HUES6 (cell line): ENCODE measurements around the gene LBHD2.

Experiments
- H3K27ac ChIP-seq: 2 replicates; pipeline ENCODE4 v1.7.0; 2013; ENCODE audit warnings: low read depth, mild to moderate bottlenecking, low read length, inconsistent platforms
- H3K27me3 ChIP-seq: 2 replicates; pipeline ENCODE4 v1.6.1; 2013; ENCODE audit warnings: low read length; ENCODE audit not compliant: control insufficient read depth, insufficient read depth
- H3K36me3 ChIP-seq: 2 replicates; pipeline ENCODE4 v1.6.1; 2013; ENCODE audit warnings: low read length; ENCODE audit not compliant: control insufficient read depth, insufficient read depth
- H3K4me1 ChIP-seq: 2 replicates; pipeline ENCODE4 v1.6.1; 2013; ENCODE audit warnings: low read length; ENCODE audit not compliant: control insufficient read depth, insufficient read depth
- H3K4me3 ChIP-seq: 2 replicates; pipeline ENCODE4 v1.5.1; 2013; ENCODE audit warnings: low read depth, low read length
- H3K9ac ChIP-seq: one replicate; pipeline ENCODE4 v1.6.1; 2013; ENCODE audit warnings: mild to moderate bottlenecking, low read length
- H3K9me3 ChIP-seq: 2 replicates; pipeline ENCODE4 v1.6.1; 2013; ENCODE audit warnings: low read depth, low read length; ENCODE audit not compliant: control insufficient read depth, insufficient read depth

Gene LBHD2

GRCh38 chr14:103057372-103058163 is 26.4 kb upstream of the LBHD2 start, which contains the start of gene CDC42BPB:
Gene CDC42BPB, minus strand, starts transcription at chr14:103057549. Its CDS starts 376 bp downstream, at chr14:103057173.
- H3K27ac ChIP-seq = no peak within 1 kb of the TSS; the same call in 1 of the 2 replicates
- peak within 1 kb of the TSS; percentile 97 for H3K9ac ChIP-seq
- no peaks in the 10 kb centered on the region for H3K36me3 ChIP-seq
- H3K4me1 ChIP-seq = peaks cover 12% of the 10 kb centered on the region
- H3K9me3 ChIP-seq = no peaks in the 10 kb centered on the region
- H3K27me3 ChIP-seq = no peaks in the 10 kb centered on the region
- peak within 1 kb of the TSS; percentile 99 for H3K4me3 ChIP-seq

DNA sequence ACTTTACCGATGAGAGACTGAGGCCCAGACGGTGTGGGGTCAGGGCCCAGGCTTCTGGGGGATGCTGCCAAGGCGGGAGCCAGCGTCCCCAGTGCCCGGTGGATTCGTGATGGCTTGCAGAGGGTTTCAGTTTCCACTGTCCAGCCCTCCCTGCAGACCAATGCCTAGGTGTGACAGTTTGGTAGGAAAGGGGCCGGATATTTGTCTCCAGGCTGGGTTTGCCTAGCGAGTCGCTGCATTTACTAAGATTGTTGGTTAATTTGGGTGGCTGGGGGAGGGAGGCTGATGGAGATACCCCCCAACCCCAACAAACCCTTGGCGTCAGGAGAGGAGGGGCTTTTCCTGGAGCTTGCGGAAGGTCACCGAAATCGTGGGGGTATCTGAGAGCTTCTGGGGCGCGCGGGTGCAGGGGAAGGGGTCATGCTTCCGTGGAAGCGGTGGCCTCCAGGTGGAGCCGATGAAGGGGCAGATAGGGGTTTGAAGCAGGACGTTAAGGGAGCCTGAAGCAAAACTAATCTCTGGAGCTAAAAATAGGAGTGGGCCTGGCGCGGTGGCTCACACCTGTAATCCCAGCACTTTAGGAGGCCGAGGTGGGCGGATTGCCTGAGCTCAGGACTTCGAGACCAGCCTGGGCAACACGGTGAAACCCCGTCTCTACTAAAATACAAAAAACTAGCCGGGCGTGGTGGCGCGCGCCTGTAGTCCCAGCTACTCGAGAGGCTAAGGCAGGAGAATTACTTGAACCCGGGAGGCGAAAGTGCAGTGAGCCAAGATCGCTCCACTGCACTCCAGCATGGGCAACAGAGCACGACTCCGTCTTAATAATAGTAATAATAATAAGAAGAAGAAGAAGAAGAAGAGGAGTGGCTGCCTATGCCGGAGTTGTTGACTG is 25.6 kb upstream of the LBHD2 start:
- H3K4me1 ChIP-seq = peaks cover 12% of the 10 kb centered on the region
- peak overlapping the region; percentile 99 for H3K4me3 ChIP-seq
- H3K9me3 ChIP-seq = no peaks in the 10 kb centered on the region
- H3K36me3 ChIP-seq = no peaks in the 10 kb centered on the region
- no peaks in the 10 kb centered on the region for H3K27me3 ChIP-seq
- peak overlapping the region; percentile 82 for H3K9ac ChIP-seq
- H3K27ac ChIP-seq = no peak overlapping the region; the same call in 1 of the 2 replicates

- no peak overlapping the region for H3K4me3 ChIP-seq
- H3K27ac ChIP-seq = no peak overlapping the region
- H3K9ac ChIP-seq = no peak overlapping the region
These were observed 24.5 kb upstream of the LBHD2 start for GRCh38 chr14:103059556-103059955.

DNA sequence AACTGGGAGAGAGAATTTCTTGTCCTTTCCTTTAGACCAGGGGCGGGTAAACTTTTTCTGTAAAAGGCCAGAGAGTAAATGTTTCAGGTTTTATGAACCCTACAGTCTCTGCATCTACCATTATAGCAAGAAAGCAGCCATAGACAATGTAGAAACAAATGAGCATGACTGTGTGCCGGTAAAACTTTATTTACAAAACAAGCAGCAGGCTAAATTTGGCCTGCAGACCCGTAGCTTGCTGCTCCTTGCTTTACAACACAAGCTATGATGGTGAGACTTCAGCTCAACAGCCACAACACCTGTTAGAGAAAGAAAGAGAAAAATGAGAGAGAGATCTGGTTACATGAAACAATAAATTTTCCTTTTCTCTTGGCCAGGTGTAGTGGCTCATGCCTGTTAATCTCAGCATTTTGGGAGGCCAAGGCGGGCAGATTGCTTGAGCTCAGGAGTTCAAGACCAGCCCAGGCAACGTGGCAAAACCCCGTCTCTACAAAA is 22.5 kb upstream of the LBHD2 start:
- H3K4me1 ChIP-seq = 0 out of 2 replicates have a peak, but pooled peaks cover 3% of the 10 kb centered on the region
- H3K27ac ChIP-seq = no peak overlapping the region
- no peaks in the 10 kb centered on the region for H3K36me3 ChIP-seq
- H3K9ac ChIP-seq = no peak overlapping the region
- no peaks in the 10 kb centered on the region for H3K9me3 ChIP-seq
- H3K27me3 ChIP-seq = no peaks in the 10 kb centered on the region
- H3K4me3 ChIP-seq = no peak overlapping the region

More at GRCh38 chr14:103059556-103059955, 24.5 kb upstream of the LBHD2 start:
- no peaks in the 10 kb centered on the region for H3K9me3 ChIP-seq
- H3K36me3 ChIP-seq = no peaks in the 10 kb centered on the region
- H3K4me1 ChIP-seq = peaks cover 12% of the 10 kb centered on the region
- H3K27me3 ChIP-seq = no peaks in the 10 kb centered on the region

GRCh38 chr14:103064436-103064835 is 19.6 kb upstream of the LBHD2 start:
- no peak overlapping the region for H3K4me3 ChIP-seq
- no peaks in the 10 kb centered on the region for H3K36me3 ChIP-seq
- no peaks in the 10 kb centered on the region for H3K4me1 ChIP-seq
- H3K9me3 ChIP-seq = no peaks in the 10 kb centered on the region
- no peak overlapping the region for H3K27ac ChIP-seq
- H3K27me3 ChIP-seq = no peaks in the 10 kb centered on the region
- no peak overlapping the region for H3K9ac ChIP-seq

GRCh38 chr14:103064978-103065377 is 19.0 kb upstream of the LBHD2 start:
- H3K27ac ChIP-seq = no peak overlapping the region

GRCh38 chr14:103065861-103066260 is 18.1 kb upstream of the LBHD2 start:
- H3K27ac ChIP-seq = no peak overlapping the region

More at GRCh38 chr14:103064978-103065377, 19.0 kb upstream of the LBHD2 start:
- H3K4me3 ChIP-seq = no peak overlapping the region
- H3K36me3 ChIP-seq = no peaks in the 10 kb centered on the region
- no peaks in the 10 kb centered on the region for H3K4me1 ChIP-seq
- no peaks in the 10 kb centered on the region for H3K27me3 ChIP-seq
- no peaks in the 10 kb centered on the region for H3K9me3 ChIP-seq
- no peak overlapping the region for H3K9ac ChIP-seq

GRCh38 chr14:103066399-103066798 is 17.6 kb upstream of the LBHD2 start:
- no peaks in the 10 kb centered on the region; the same call in 1 of the 2 replicates for H3K4me1 ChIP-seq

More at GRCh38 chr14:103065861-103066260, 18.1 kb upstream of the LBHD2 start:
- H3K4me3 ChIP-seq = no peak overlapping the region
- no peak overlapping the region for H3K9ac ChIP-seq
- H3K9me3 ChIP-seq = no peaks in the 10 kb centered on the region
- no peaks in the 10 kb centered on the region for H3K27me3 ChIP-seq
- no peaks in the 10 kb centered on the region for H3K36me3 ChIP-seq
- no peaks in the 10 kb centered on the region for H3K4me1 ChIP-seq

DNA sequence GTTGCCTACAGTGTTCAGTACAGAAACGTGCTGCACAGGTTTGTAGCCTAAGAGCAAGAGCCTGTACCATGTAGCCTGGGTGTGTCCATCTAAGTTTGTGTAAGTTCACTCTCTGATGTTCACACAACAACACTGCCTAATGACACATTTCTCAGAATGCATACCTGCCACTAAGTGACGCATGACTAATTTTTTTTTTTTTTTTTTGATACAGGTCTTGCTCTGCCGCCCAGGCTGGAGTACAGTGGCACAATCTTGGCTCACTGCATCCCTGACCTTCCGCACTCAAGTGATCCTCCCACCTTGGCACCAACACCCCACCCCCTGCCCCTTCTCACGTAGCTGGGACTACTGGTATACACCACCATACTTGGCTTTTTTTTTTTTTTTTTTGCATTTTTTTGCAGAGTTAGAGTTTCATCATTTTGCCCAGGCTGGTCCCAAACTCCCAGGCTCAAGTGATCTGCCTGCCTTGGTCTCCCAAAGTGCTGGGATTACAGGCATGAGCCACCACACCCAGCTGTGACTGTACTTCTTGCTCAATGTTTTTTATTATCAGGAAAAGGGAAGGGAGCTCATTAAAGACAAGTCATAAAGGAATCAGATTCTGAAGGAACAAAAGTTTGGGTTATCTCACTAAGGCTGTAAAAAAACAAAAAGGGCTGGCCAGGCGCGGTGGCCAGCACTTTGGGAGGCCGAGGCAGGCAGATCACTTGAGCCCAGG is 16.6 kb upstream of the LBHD2 start:
- H3K4me3 ChIP-seq = no peak overlapping the region
- H3K9me3 ChIP-seq = no peaks in the 10 kb centered on the region
- H3K9ac ChIP-seq = no peak overlapping the region
- H3K36me3 ChIP-seq = no peaks in the 10 kb centered on the region
- H3K27me3 ChIP-seq = no peaks in the 10 kb centered on the region
- H3K4me1 ChIP-seq = no peaks in the 10 kb centered on the region; the same call in 1 of the 2 replicates
- no peak overlapping the region for H3K27ac ChIP-seq

More at GRCh38 chr14:103066399-103066798, 17.6 kb upstream of the LBHD2 start:
- Histone ChIP-seq H3K27ac (no peak overlapping the region), H3K9me3 (no peaks in the 10 kb centered on the region), H3K4me3 (no peak overlapping the region), H3K27me3 (no peaks in the 10 kb centered on the region), H3K9ac (no peak overlapping the region), H3K36me3 (no peaks in the 10 kb centered on the region)

DNA sequence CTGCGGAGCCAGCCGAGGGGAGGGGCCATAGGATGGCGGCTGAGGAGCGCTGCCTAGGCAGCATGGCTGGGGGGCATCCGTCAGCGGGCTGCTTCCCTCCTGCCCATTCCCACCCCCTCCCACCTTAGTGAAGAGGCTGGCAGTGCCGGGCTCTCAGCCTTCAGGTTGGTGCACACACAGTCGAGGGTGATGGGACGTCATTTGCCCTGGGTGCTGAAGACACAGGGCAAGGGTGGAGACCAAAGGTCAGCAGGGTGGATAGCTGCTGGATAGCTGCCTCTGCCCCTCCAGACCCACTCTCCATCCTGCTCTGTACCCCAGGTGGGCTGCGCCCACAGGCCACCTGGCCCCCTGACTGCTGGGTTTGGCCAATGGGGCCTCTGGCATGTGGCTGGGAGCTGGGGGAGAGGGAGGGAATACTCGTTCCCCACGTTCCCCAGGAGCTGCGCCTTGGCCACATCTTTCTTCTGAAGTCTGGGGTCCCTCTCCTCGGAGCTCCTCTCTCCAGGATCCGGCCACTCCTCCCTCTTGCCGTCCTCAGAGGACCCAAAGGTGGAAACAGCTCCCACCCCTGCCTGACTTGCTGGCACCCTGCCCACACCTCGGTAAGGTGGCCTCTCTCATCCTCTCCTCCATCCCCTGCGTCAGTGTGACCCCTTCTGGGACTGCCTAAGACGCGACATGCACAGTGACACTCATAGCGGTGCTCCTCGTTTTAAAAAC is 15.5 kb upstream of the LBHD2 start:
- H3K9ac ChIP-seq = no peak overlapping the region
- H3K27ac ChIP-seq = no peak overlapping the region
- no peaks in the 10 kb centered on the region; the same call in 1 of the 2 replicates for H3K4me1 ChIP-seq
- H3K27me3 ChIP-seq = no peaks in the 10 kb centered on the region
- no peaks in the 10 kb centered on the region for H3K9me3 ChIP-seq
- no peaks in the 10 kb centered on the region for H3K36me3 ChIP-seq
- H3K4me3 ChIP-seq = no peak overlapping the region
